Pericardium fibroblast (primary cell): Measurements from ENCODE around the gene PRDX5. TPM values are rescaled to one million over a fixed set of nuclear protein-coding genes. Genes with fewer than 3 reads are reported as not detected.

ENCODE experiments used
- total RNA-seq: library from RNA; depleted of rRNA; stranded (reverse); fragments of >200 nt; gene quantifications from 2 replicates; pipeline ENCODE4 v1.2.3, GENCODE V29; 2015

Gene PRDX5
- total RNA-seq, result 401 and 450 TPM in 2 replicates

DNA sequence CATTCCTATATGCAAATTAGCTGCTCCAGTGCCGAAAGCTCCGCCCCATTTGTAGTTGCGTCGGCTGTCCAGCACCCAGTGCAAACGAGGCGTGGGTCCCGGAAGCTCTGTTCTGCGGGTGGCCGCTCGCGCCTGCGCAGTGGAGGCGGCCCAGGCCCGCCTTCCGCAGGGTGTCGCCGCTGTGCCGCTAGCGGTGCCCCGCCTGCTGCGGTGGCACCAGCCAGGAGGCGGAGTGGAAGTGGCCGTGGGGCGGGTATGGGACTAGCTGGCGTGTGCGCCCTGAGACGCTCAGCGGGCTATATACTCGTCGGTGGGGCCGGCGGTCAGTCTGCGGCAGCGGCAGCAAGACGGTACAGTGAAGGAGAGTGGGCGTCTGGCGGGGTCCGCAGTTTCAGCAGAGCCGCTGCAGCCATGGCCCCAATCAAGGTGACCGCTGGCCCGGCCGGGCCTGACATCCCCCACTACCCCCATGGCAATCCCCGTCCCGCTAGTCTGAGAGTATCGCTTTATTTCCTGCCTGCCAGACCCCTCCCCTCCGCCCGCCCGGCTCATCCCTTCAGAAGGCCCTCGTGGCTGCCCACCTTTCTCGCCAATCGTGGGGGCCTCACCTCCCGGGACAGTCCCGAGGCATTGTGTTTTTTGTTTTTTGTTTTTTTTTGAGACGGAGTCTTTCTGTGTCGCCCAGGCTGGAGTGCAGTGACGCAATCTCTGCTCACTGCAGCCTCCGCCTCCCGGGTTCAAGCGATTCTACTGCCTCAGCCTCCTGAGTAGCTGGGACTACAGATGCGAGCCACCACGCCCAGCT, at the start of gene PRDX5:
Gene PRDX5 (plus strand): TSS at position 161 of the 805 bp plus-strand sequence. CDS start 95 bp downstream, at position 256.

DNA sequence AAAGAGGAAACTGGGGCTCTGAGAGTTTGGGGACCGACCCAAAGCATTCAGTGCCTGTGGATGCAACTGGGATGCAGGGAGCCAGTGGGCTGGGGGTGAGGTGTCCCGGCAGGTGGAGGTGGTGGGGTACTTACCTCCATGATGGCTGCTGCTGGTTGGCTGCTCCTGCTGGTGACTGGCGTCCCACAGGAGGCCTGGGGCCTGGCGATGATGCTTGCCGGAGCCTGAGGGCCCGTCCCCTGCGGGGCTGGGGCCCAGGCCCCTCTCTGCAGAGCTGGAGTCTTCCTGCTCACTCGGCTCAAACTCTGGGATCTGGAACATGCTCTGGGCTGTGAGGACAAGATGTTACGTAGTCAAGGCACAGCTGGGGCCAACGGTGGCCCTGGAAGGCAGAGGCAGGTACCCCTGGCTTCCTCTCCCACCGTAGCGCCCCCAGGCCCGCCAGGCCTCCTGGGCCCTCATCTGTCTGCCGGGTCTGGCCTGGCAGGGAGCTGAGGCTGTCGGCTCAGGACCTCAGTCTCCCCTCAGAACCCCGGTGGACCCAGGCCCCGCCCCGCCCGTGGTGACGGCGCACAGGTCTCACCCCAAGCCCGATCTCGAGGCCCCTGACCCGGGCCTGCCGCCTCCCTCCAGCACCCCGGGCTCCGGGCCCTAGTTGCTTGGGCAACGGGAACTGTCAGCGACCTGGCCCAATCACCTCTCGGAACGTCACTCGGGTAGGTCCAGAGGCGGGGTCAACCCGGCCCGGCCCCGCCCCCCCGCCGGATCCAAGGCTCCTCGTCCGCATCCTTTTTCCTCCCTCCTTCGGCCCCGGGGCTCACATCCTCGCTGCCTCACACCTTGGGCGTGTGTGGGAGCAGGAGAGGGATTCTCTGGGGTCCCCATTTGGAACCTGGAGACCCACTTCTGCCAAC, 33.6 kb upstream of the PRDX5 start, which contains the start of gene BAD:
Gene BAD (minus strand): TSS at position 618 of the 914 bp plus-strand sequence. CDS start 297 bp downstream, at position 321.

DNA sequence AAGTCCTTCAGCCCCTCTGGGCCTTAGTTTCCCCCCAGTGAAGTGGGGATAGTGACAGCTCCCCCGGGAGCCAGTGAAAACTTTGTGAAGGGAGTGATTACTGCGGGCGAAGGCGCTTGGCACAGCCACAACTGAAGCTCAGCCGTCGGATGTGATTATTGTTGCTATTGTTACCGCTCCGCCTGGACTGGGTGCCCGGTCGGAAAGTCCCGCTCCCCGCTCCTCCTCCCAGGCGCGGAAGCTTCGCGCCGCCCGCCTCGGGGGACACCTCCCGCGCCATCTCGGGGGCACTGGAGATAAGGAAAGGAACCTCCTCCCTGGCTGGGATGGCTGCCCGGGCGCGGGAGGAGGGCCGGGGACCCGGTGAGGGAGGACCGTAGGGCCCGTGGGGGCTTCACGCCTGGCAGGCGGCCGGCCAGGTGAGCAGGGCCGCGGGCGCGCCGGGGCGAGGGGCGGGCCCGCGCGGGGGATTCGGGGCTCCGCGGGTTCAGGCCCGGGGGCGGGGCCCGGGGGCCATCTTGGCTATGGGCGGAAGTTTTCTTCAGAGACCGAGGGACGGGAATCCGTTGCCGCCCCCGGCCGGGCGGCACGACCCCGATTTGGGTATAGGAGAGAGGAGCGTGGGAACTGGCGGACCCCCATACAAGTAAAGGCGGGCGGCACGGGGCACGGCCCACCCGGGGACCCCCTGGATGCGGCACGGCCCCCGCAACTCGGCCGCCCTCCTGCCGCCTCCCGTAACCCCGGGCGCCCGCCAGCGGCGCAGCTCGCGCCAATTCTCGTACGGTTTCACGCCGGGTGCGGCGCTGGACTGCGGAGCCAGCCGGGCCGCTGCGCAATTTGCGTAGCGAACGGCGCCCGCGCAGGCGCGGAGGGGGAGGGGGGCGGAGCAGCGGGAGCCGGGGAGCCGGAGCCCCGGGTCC, 32.7 kb upstream of the PRDX5 start, which contains the start of gene GPR137:
Gene GPR137 (plus strand): TSS at position 887 of the 923 bp plus-strand sequence. CDS start 677 bp downstream, outside the sequence.

DNA sequence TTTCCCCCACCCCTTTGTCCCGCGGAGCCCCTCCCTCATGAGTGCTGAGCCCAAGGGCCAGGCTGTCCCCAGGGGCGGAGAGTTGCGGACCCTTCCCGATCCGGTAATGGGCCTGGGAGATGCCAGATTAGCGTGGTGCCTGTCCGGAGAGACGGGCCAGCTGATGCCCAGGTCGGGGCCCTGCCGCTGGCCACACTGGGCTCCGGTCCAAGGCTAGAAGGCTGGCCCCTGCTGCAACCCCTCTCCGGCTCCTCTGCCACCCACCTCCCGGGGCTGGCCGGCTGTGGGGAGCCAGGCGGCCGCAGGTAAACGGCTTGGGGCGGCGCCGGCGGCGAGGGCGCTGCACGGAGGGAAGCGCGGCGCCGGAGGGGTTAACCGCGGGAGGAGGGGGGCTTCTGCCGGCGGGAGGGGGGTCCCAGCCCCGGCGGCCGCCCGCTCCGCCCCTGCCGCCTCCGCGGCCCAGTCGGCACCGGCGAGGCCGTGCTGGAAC, 26.6 kb upstream of the PRDX5 start, which contains the start of gene KCNK4:
Gene KCNK4 (plus strand): TSS at position 41 of the 490 bp plus-strand sequence. CDS start 1,717 bp downstream, outside the sequence.

DNA sequence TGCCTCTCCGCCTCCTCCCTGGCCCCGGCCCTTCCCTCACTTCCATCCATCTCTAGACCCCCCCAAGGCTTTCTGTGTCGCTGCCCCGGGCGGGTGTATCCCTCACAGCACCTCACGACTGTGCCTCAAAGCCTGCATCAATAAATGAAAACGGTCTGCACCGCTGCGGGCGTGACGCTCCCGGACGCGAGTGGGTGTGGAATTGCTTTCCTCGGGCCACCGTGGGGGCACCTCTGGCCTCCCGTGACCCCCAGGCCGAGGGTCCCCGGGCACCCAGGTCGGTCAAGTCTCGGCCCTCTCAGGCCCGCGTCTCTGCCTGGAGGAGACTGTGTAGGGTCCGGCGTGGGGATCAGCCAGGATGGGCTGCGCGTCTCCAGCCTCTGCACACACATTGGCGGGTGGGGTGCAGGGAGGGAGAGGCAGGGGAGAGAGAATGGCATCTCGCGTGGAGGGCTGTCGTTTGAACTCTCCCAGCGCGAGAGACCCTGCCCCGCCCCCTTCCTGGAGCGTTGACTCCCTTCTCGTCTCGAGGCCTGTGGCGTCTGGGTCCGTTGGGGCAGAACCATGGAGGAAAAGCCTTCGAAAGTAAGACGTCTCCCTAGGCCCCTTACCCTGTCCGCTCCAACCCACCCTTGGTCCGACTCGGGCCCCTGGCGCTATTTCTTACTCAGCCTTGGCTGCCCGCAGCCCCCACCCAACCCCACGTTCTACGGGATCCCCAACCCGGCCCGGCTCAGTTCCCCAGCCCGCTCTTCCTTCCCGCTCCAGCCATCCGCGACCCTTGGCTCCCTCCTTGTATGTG, 17.9 kb upstream of the PRDX5 start, which contains the start of gene CATSPERZ:
Gene CATSPERZ (plus strand): TSS at position 512 of the 802 bp plus-strand sequence. CDS start 53 bp downstream, at position 565.

DNA sequence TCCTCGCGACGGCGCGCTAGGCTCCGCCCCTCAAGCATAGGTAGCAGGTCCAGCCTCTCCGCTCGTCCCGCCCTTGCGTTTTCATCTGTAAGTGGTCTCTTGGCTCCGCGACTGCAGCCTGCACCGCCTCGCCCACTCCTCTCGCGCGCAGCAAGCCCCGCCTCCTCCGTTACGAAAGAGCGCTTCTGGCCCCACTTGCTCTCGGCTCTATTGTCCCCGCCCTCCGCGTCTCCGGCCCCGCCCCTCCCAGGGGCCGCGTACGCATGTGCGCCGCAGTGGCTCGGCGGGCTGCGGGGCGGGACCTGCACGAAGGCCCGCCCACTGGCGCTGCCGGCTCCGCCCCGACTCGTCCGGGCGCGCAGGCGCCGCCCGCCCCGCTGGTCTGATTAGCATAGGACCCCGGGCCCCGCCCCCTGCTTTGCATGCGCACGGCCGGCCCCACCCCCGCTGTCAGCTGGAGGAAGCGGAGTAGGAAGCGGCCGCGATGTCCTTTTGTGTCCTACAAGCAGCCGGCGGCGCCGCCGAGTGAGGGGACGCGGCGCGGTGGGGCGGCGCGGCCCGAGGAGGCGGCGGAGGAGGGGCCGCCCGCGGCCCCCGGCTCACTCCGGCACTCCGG, 12.7 kb upstream of the PRDX5 start, which contains the start of gene ESRRA:
Gene ESRRA (plus strand): TSS at position 450 of the 616 bp plus-strand sequence. CDS start 1,656 bp downstream, outside the sequence.

DNA sequence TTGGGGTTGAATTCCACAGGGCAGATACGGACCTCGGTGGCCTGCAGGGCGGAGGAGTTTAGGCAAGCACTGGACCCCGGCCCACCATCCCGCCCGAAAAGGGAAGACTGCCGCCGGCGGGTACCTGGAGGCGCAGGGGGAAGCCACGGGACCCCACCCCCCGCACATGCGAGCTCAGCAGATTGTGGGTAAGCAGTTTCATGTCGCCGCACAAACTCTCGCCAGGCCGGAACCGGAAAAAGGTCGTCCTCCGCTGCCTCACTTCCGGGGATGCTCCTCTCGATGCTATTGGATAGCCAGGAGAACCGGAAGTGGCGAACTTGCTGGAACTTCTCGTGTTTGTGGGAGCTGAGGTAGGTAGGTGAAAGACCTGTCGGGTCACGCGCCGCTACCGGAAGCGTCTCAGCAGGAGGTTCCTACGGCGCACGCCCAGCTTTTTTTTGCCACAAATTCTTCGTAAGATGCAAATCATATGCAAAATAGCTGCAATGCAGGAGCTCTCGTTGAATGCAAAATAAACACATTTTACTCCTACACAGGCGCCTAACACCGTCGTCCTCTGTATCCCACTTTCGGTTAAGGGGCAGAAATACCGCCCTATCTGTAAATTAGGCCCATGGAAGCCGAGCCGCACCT, 478 bp upstream of the PRDX5 start, which contains the start of gene TRMT112:
Gene TRMT112 (minus strand): TSS at position 235 of the 636 bp plus-strand sequence. CDS start 33 bp downstream, at position 202.

DNA sequence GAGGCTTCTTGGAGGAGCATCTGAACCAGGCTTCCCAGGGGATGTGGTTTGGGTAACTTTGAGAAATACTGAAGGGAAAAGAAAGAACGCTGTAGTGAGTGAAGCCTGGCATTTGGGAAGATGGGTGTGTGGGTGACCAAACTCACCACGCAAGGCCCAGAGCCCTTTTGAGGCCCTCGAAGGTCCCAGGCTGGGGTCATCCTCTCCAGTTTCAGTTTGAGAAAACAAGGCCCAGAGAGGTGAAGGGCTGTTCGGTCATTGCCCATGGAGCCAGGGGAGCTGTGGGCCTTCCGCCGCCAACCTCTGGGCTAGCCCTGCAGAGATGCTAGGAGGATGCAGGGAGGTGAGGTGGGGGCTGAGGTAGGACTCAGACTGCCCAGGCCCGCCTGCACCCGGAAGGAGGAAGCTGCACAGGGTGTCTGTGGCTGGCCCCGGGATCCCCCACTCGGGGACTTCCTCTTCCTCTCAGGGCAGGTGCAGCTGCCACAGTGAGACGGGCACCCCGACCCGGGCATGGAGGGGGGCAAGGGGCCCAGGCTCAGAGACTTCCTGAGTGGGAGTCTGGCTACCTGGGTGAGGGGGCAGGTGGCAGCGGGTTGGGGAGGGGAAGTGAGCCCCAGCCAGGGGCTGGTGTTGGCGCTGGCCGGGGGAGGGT, 22.0 kb downstream of the PRDX5 start, which contains the start of gene CCDC88B:
Gene CCDC88B (plus strand): TSS at position 451 of the 655 bp plus-strand sequence. CDS start 63 bp downstream, at position 514.

DNA sequence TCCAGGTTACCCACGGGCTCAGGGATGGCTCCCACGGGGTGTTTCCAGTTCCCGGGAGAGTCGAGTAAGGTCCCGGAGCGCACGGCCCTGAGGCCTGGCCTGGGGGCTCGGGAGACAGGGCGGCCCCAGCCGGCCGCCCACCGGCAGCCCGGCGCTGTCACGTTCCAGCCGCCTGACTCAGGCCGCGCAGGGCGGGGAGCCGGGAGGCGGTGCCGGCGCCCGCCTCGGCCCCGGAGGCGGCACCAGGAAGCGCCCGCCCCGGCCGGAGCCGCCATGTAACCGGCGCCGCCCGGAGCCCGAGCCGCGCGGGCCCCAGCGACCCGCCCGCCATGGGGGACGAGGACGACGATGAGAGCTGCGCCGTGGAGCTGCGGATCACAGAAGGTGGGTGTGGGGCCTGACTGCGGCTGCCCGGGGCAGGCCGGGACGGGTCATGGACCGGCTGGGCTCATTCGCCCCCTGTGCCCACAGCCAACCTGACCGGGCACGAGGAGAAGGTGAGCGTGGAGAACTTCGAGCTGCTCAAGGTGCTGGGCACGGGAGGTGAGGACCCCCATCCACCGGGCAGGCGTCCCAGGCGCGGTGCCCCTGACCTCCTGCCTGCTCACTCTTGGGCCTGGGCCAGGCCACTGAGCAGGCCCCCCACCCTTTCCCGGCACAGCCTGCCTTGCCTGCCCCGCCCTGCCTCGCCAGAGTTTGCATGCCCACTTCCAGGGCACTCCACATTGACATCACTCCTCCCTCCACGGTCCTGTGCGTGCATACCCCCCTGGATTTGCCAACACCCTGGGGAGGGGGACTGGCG, 41.2 kb downstream of the PRDX5 start, which contains the start of gene RPS6KA4:
Gene RPS6KA4 (plus strand): TSS at position 256 of the 805 bp plus-strand sequence. CDS start 74 bp downstream, at position 330.

Other genes starting within 250 kb of the PRDX5 start
- gene MACROD1, start 152.0 kb upstream of the PRDX5 start, total RNA-seq, result 24.4 and 39.9 TPM in 2 replicates
- 88.1 and 90.1 TPM in 2 replicates for gene STIP1, start 131.9 kb upstream of the PRDX5 start, total RNA-seq
- gene FERMT3, start 111.4 kb upstream of the PRDX5 start, total RNA-seq, result 3.2 and 3.4 TPM in 2 replicates
- 53.7 and 59.2 TPM in 2 replicates for gene TRPT1, start 91.9 kb upstream of the PRDX5 start, total RNA-seq
- gene NUDT22, start 91.8 kb upstream of the PRDX5 start, total RNA-seq, result 33.8 and 51.9 TPM in 2 replicates
- 14.0 and 32.9 TPM in 2 replicates for gene DNAJC4, start 87.6 kb upstream of the PRDX5 start, total RNA-seq
- 70.5 and 97.3 TPM in 2 replicates for gene VEGFB, start 83.5 kb upstream of the PRDX5 start, total RNA-seq
- gene FKBP2, start 77.0 kb upstream of the PRDX5 start, total RNA-seq, result 43.6 and 94.6 TPM in 2 replicates
- gene PPP1R14B, start 71.2 kb upstream of the PRDX5 start, total RNA-seq, result 184 and 217 TPM in 2 replicates
- gene PLCB3, start 66.6 kb upstream of the PRDX5 start, total RNA-seq, result 32.9 and 40.7 TPM in 2 replicates
- gene BAD, start 33.5 kb upstream of the PRDX5 start, total RNA-seq, result 133 and 152 TPM in 2 replicates
- 25.4 and 32.1 TPM in 2 replicates for gene GPR137, start 32.3 kb upstream of the PRDX5 start, total RNA-seq
- 0.26 TPM in 1 of 2 replicates, not detected in the other for gene KCNK4, start 26.8 kb upstream of the PRDX5 start, total RNA-seq
- not detected in 2 replicates for gene CATSPERZ, start 17.8 kb upstream of the PRDX5 start, total RNA-seq
- 16.9 and 30.0 TPM in 2 replicates for gene ESRRA, start 12.6 kb upstream of the PRDX5 start, total RNA-seq
- gene TRMT112, start 562 bp upstream of the PRDX5 start, total RNA-seq, result 200 and 206 TPM in 2 replicates
- 0.34 and 2.7 TPM in 2 replicates for gene CCDC88B, start 22.1 kb downstream of the PRDX5 start, total RNA-seq
- gene RPS6KA4, start 41.0 kb downstream of the PRDX5 start, total RNA-seq, result 34.6 and 55.2 TPM in 2 replicates
- not detected in 2 replicates for gene SLC22A11, start 237.8 kb downstream of the PRDX5 start, total RNA-seq